DND-41 (cell line): ENCODE measurements around the gene OR4B1.

ENCODE experiments used
- ATAC-seq: fragments of 200-7000 bp; cut with Tn5 transposase; 3 replicates; pipeline ENCODE4 v1.9.1; 2021; ENCODE audit warnings: low read depth; ENCODE audit not compliant: insufficient read depth
- DNase-seq: peaks from one replicate; pipeline ENCODE4 v3.0.0-alpha.2; 2020
- H2AFZ ChIP-seq: 2 replicates; pipeline ENCODE4 v1.6.0; 2012; ENCODE audit warnings: low read depth, low read length
- H3K27ac ChIP-seq: 2 replicates; pipeline ENCODE4 v1.5.1; 2012; ENCODE audit warnings: low read length, inconsistent platforms
- H3K27me3 ChIP-seq: fragments of 200-600 bp; sonication (generic); 2 replicates; pipeline ENCODE4 v1.6.0; 2012; ENCODE audit warnings: low read length, mild to moderate bottlenecking, inconsistent platforms; ENCODE audit not compliant: insufficient read depth, poor library complexity
- H3K36me3 ChIP-seq: 2 replicates; pipeline ENCODE4 v1.5.1; 2012; ENCODE audit warnings: low read length, inconsistent platforms; ENCODE audit not compliant: insufficient read depth
- H3K4me1 ChIP-seq: 2 replicates; pipeline ENCODE4 v1.5.1; 2012; ENCODE audit warnings: mild to moderate bottlenecking, low read length; ENCODE audit not compliant: insufficient read depth
- H3K4me2 ChIP-seq: 2 replicates; pipeline ENCODE4 v1.6.0; 2012; ENCODE audit warnings: mild to moderate bottlenecking, moderate library complexity, low read length, inconsistent platforms; ENCODE audit not compliant: insufficient read depth
- H3K4me3 ChIP-seq, 2 experiments: fragments of 200-600 bp in 1 of 2; shearing (Covaris generic) in 1 of 2; 2 replicates each; pipeline ENCODE4 v1.5.1; 2012 to 2016; ENCODE audit warnings: inconsistent platforms in 2 of 2, low read length in 2 of 2, mild to moderate bottlenecking in 2 of 2, low read depth in 1 of 2, moderate library complexity in 1 of 2
- H3K79me2 ChIP-seq: 2 replicates; pipeline ENCODE4 v1.6.0; 2012; ENCODE audit warnings: low read length, inconsistent platforms; ENCODE audit not compliant: insufficient read depth
- H3K9ac ChIP-seq: 2 replicates; pipeline ENCODE4 v1.6.0; 2012; ENCODE audit warnings: low read depth, mild to moderate bottlenecking, inconsistent platforms, low read length, moderate library complexity
- H3K9me3 ChIP-seq: 2 replicates; pipeline ENCODE4 v1.5.1; 2012; ENCODE audit warnings: low read length, moderate library complexity, mild to moderate bottlenecking, inconsistent platforms; ENCODE audit not compliant: insufficient read depth, severe bottlenecking
- H4K20me1 ChIP-seq: 2 replicates; pipeline ENCODE4 v1.6.0; 2012; ENCODE audit warnings: low read length; ENCODE audit not compliant: insufficient read depth
- EZH2 ChIP-seq: IDR thresholded peaks from 3 replicates; pipeline ENCODE4 v1.6.1; 2012; ENCODE audit warnings: borderline replicate concordance, low read depth, mild to moderate bottlenecking, moderate library complexity, low read length, inconsistent platforms; ENCODE audit not compliant: severe bottlenecking
- TF ChIP-seq, protein P1 (sequence below): IDR thresholded peaks from 2 replicates; pipeline ENCODE4 v1.5.1; 2012; ENCODE audit warnings: borderline replicate concordance, low read length, moderate library complexity, mild to moderate bottlenecking; ENCODE audit not compliant: poor library complexity, severe bottlenecking; ENCODE audit errors: extremely low read depth

The OR4B1 gene

DNA sequence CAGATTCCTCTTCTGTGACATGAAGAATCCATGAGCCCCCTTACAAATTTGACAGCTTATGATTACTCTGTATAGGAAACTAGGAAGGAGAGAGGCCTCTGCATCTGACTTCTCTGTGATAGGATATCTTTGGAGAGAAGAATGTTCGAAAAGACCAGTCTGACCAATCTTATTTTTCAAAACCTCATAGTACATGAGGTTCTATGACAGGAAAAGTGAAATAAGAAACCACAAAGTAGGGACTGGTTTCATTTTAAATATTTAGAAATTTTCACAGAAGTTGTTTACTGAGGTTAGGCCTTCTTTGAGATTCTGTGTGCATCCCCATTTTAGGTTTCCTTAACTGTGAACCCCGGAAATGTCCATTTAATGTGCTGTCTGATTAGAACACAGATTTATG lies 45.0 kb downstream of the OR4B1 start:
- ATAC-seq (no peak), DNase-seq (no peak)
- Histone ChIP-seq H3K4me1 (no peaks in the 10 kb centered on the region), H3K36me3 (no peaks in the 10 kb centered on the region), H3K4me2 (no peak overlapping the region), H3K27me3 (no peaks in the 10 kb centered on the region), H3K4me3 (no peak overlapping the region), H3K27ac (no peak overlapping the region), H2AFZ (no peak overlapping the region), H3K9ac (no peak overlapping the region), H4K20me1 (no peaks in the 10 kb centered on the region), H3K79me2 (no peaks in the 10 kb centered on the region), H3K9me3 (no peaks in the 10 kb centered on the region)
- no peak for TF ChIP-seq EZH2
- TF ChIP-seq, protein P1, sequence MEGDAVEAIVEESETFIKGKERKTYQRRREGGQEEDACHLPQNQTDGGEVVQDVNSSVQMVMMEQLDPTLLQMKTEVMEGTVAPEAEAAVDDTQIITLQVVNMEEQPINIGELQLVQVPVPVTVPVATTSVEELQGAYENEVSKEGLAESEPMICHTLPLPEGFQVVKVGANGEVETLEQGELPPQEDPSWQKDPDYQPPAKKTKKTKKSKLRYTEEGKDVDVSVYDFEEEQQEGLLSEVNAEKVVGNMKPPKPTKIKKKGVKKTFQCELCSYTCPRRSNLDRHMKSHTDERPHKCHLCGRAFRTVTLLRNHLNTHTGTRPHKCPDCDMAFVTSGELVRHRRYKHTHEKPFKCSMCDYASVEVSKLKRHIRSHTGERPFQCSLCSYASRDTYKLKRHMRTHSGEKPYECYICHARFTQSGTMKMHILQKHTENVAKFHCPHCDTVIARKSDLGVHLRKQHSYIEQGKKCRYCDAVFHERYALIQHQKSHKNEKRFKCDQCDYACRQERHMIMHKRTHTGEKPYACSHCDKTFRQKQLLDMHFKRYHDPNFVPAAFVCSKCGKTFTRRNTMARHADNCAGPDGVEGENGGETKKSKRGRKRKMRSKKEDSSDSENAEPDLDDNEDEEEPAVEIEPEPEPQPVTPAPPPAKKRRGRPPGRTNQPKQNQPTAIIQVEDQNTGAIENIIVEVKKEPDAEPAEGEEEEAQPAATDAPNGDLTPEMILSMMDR, result no peak

DNA sequence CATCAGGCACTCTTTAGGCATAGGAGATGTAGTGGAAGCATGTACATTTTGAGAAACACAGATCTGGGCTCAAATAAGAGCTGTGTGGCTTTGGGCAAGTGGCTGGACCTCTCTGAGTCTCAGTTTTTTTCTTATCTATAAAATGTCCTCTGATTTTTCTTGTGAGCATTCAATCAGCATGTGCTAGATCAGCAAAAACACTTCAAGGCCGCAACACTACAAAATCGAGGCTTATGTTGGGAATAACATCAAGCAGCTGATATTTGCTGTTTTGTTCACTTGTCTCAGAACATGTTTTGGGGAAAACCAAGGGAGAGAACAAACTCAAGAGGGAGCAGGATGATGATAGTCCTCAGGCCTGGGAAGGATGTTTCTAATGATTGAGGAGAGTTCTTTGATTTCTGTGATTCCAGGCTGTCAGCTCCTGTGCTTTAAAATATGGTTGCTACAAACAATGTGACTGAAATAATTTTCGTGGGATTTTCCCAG lies 46.9 kb downstream of the OR4B1 start, which contains the start of gene OR4X1:
Gene OR4X1, plus strand, starts transcription at position 439 of the 489 bp plus-strand sequence. Its CDS starts 0 bp downstream, at position 439.
- Histone ChIP-seq H3K79me2 (no peaks in the 10 kb centered on the region), H3K9ac (no peak within 1 kb of the TSS), H3K36me3 (no peaks in the 10 kb centered on the region), H3K27me3 (no peaks in the 10 kb centered on the region), H4K20me1 (no peaks in the 10 kb centered on the region), H3K4me3 (no peak within 1 kb of the TSS), H2AFZ (no peak within 1 kb of the TSS), H3K4me1 (no peaks in the 10 kb centered on the region), H3K4me2 (no peak within 1 kb of the TSS), H3K9me3 (no peaks in the 10 kb centered on the region), H3K27ac (no peak within 1 kb of the TSS)
- no peak for TF ChIP-seq EZH2
- TF ChIP-seq, protein P1, result no peak
- DNase-seq (no peak), ATAC-seq (no peak)
